Measurements from ENCODE around the gene SDC3.

- no peak for TF ChIP-seq CTCF (IDR thresholded peaks at IDR 0.05)
- TF ChIP-seq POLR2A (IDR thresholded peaks at IDR 0.05): no peak
Observed at GRCh38 chr1:30899577-30900389, 8.8 kb downstream of the SDC3 start.

All from heart left ventricle (tissue), 13 donors.